ENCODE data around the gene AUTS2.
A peak's percentile ranks its signal among the peaks of the same experiment; 100 is the strongest.
"Not testable (repeated sequence)": the region's sequence is repeated elsewhere in the genome, so short reads cannot be mapped to it uniquely, and the experiment has no call there.

Gene AUTS2

DNA sequence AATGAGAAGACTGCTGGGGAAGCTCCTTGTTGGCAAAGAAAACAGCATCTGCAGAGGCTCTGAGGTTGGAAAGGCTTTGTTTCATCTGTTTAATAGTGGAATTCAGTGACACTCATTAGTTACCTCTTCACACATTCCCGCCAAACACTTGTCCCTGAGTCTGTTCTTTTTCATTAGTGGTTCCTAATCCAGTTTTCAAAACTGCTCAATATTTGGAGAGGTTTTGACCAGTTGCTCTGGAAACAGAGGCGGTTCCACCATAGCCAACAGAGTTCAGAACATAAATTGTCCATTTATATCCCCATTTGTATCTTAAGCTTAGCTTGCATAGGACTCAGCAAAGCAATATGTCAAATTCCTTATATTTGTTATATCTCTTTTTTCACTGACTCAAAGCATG lies 754.6 kb downstream of the AUTS2 start:
- no peak for DNase-seq (ENCODE audit: low spot score)

DNA sequence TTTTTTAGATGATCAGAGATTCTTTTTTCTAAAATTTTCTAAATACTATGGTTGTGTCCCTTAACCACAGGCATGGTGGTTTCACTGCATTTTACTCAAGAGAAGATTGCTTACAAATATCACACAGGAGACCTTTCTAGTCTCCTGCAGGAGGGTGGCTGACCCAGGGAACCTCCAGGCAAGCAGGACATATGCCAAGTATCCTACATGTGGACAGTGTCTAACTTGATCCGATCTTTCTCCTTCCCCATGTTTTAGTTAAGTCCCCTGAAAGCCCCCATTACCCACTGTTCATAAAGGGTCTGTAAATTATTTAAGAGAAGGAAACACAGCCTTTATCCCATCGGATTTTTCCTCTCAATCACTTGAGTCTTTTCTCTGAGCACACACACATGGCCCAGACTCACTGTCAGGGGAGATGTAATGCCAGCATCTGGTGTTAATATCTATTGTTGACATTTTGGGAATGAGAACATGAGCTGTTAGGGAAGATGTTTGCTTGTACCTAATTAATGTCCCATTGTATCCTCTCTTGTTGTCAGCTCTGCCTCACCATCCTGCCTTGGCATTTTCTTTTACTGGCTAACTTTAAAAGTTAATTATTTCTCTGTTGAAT lies 755.2 kb downstream of the AUTS2 start:
- DNase-seq (ENCODE audit: low spot score), result no peak

DNA sequence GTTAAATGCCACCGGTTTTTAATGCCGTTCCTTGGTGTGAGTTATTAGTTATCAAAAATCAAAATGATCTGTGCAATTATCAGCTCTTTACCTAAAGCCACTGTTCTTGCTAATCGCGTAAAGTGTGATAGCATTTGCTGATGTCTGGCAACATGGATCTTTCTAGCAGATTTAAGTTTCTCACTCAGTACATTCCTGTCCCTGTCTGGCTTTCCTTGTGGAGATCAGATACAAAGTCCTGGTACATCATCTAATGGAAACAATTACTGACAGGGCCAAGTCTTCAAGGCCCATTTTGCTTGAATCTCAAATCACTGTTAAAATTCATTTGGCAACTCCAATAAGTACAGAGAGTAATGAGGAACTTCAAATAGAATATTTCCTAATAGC lies 755.7 kb downstream of the AUTS2 start:
- no peak for DNase-seq (ENCODE audit: low spot score)

DNA sequence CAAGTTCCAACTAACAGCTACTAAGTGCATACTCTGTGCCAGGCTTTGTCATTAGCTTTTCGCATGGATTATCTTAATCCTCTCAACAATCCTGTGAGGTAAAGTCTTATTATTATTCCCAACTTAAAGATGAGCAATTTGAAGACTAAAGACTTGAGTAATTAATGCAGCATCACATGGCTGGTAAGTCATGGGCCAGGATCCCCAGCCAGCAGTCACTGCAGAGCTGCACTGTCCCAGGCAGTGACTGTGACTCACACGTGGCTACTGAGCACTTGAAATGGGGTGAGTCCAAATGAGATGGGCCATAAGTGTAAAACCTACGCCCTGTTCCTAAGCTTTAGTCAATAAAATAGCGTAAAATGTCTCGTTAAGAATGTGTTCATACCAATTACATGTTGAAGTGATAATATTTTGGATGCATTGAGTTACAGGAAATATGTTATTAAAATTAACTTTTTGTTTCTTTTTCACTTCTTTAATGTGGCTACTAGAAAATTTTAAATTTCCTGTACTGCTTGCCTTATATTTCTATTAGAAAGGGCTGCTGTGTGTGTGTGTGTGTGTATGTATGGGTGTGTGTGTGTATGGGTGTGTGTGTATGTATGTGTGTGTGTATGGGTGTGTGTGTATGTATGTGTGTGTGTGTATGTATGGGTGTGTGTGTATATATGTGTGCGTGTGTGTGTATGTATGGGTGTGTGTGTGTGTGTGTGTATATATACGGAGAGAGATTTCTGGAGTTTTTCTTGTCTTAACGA lies 756.3 kb downstream of the AUTS2 start:
- DNase-seq (ENCODE audit: low spot score), result no peak

DNA sequence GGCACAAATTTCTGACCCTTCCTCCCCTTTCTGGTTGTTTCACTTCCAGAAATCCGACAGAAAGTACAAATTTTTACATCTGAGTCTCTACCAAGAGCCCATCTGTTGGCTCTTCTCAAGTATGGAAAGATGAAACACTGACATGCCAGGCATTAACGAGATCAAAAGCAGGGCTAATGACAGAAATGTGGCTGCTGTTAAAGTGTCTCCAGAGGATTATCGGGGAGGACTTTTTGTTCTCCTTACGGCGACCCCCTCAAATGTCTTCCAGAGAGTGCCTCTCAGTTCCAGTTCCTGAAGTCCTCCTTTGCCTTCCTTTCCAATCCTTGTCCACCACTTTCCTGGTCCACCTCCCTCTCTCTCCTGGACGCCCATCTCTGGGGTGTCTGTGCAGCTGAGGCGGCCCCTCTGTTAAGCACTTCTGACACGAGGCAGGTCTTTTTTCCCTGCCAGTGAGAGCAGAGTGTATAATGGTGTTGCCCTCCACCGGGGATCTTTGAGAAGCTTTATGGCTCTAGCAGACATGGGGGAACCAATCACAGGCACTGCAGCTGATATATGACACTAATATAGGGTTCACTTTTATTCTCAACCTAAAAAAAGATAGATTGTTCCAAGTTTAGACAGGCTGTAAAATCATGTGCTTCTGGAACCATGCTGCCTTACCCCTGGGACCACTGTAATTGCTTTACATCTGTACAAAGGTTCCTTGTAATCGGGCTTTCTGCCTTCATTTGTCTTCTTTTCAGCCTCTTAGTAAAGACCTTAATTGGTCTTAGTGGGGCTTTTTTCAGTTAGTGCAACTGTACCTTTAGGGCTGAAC lies 757.1 kb downstream of the AUTS2 start:
- no peak for DNase-seq (ENCODE audit: low spot score)

DNA sequence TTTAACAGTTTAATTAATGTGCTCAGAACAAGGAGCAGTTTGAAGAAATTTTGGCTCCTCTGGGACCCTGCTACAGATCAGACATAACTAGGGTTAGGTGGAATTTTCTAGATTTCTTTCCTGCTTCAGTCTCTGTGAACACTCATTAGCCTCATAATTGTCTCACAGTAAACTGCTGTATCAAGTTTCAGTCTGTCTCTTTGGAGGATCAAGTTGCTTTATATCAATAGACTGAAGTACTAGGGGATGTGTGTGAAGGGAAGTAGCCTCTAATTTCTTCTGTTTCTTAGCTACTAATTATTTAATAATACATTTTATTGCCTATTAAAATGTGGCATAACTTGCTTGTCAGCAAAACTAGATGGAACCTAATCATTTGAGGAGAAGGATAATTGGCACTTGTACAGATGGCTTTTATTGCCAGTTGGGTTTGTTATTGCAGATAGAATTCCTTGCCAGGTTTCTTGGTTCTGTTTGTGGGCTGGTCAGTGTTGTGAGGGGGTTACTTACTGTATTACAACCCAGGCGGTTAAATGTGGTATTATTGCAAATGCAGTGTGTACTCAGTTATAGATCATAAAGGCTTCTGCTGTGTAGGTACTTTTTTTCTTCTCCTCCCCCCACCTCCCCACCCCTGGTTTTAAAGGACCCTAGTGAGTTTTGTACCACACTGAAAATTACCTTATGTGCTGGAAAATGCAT lies 758.0 kb downstream of the AUTS2 start:
- no peak for DNase-seq (ENCODE audit: low spot score)

DNA sequence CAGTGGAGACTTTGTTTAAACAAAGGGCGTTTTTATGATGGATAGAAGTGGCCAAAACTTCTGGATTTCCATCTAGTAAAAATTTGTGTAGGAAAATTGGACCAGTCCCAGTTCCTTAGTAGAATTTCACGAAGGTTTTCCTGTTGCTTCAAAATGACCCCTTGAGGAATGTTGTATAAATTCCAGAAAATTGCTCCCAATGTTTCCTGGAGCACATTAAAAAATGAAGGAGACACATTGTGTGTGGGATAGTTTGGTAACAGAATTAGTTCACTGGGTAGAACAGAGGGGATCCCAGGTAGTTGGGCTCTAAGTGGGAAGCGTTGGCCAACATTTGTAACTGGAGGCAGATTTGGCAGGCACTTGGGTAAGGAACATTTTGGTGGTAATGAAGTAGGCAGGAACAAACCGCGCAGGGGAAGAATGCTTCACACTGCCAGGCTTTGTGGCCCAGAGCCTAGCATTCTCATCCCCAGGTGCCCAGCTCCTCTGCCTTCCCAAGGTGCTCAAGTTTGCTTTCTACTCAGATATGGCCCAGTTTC lies 758.6 kb downstream of the AUTS2 start:
- no peak for DNase-seq (ENCODE audit: low spot score)

DNA sequence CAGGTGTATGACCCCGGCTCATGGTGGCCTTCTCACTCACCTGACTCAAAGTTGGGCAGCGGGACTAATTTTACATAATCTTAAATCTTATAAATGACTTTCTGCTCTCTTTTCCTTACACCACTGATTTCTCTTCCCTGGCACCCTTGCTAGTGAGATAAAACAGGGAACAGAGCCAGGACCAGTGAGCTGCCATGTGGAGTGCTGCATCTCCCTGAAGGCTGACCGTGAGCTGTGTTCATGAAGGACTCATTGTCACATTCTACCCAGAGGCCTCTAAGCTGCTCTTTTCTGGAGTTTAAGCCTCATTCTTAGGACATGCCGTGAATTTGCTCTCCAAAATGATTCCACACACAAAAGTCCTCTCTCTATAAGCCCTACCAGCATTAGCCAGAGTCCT lies 762.3 kb downstream of the AUTS2 start:
- DNase-seq (ENCODE audit: low spot score), result no peak

DNA sequence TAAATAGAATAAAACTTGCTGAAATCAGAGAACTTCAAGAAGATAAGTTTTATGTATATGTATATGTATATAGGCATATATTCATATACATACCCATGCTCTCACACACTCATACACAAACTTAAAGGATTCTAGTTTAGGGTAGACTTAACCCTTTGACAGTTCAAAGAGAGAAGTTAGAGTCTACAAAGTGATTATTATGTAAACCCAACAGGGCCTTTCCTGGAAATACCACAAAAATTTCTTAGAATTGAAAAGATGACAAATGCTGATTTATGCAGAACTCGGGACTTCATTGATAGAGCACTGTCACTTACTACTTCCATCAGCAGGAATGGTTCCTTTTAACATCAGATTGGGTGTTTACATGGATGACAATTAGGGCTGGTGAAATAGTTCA lies 763.5 kb downstream of the AUTS2 start:
- peak; percentile 25 for DNase-seq (ENCODE audit: low spot score)

DNA sequence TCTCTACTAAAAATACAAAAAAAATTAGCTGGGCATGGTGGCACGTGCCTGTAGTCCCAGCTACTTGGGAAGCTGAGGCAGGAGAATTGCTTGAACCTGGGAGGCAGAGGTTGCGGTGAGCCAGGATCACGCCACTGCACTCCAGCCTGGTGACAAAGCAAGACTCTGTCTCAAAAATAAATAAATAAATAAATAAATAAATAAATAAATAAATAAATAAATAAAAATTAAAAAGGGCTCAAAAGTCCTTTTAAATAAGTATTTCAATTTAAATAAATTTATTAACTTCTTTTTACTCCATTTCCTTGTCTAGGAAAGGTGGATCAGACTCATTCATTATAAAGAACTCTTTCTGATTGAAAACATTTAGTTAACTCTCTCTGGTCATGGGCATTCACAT lies 766.1 kb downstream of the AUTS2 start:
- DNase-seq (ENCODE audit: low spot score), result not testable (repeated sequence)

DNA sequence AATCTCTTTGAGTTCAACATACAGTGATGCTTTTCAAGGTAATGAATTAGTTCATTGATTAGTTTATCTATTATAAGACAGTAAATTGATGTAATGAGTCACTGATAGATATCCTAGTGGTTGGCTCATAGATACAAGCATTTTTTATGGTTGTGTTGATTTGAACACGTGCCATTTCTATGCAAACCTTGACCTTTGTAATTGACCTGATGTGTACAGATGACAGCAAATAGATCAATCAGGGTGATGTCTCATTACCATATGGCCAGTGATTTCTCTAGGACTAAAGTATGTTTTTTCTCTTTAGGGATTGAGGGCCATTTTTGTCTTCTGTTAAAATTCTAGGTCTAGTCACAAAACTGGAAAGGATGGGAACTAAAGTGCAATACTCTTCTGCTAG lies 773.4 kb downstream of the AUTS2 start:
- no peak for DNase-seq (ENCODE audit: low spot score)

DNA sequence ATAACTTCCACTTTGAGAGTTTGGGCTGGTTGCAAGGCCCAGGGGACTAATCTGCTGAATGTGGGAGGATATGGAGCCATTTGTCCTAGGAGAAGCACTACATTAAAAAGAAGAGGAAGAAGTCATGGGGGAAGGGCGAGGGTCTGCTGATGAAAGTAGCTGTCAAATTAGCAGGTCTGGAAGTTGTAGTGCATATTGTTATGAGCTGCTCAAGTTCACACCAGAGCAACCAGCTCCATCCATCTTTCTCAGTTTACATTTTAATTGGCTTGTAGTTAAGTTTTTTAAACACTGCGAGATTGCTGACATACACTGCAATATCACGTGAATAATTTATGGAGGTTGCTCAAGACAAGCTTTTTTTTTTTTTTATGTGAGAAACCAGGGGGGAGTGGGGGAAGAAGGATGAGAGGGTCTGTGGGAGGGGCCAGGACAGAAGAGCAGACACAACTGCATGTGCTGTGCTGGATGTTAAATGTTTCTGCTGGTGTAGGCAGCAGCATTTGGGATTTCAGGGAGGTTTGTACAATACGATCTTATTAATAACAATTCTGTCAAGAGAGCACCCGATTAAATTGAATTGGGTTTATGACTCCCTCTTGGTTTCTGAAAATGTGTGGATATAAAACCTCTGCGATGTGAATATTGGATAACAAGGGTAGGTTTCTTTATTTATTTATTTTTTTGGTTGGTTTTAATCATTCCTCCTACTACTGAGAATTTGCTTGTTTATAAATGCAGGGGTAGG lies 774.7 kb downstream of the AUTS2 start:
- DNase-seq (ENCODE audit: low spot score), result no peak

DNA sequence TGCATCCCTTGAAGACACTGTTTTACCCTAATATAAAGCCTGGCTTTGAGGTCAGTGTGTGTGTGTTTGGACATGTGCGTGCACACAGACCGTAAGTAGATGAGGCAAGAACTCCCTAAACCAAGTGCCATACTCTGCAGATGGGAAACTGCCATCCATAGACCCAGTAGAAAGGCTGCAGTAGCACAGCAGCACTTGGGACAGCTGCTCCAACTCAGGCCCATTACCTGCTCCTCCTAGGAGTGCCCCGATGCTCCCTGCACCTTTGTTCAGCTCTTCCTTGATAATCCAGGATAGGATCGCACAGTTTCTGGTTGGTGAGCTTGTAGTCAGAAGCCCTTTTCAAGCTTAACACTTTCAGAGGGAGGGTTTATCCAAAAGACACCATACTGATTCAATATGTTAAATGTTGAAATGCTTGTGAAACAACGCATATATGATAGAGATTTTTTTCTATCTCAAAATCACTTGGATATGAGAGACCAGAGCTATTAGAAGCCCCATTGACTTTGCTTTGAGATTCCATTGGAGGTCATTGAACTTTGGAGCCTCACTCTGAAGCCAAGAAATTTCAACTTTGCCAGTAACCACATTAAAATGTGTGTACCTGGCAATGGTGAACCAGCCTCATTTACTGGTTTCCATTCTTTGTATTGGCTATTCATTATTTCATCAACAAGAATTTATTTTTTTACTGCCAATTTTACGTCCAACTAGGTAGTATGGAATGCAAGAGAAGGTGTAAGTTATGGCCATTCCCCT lies 776.7 kb downstream of the AUTS2 start:
- no peak for DNase-seq (ENCODE audit: low spot score)

DNA sequence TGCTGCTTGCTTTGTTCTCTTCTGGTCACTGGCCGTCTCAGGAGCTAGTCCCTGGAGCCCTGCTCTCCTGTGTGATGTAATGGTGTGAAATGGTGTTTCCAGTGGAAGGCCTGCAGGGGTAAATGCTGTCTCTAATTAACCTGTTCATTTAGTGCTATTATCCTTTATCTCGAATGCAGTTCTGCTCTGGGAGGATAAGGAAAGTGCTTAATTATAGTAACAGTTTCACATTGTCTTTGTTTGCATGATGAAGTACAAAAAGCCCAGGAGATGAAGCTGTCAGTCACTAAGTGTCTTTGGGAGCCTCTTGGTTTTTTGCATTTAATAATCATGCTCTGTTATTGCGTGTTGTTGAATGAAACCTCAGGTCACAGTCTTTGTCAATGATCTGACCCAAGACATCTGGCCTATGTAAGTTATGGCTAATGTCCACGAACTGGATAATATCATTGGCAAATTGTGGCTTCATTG lies 778.3 kb downstream of the AUTS2 start:
- no peak for DNase-seq (ENCODE audit: low spot score)

DNA sequence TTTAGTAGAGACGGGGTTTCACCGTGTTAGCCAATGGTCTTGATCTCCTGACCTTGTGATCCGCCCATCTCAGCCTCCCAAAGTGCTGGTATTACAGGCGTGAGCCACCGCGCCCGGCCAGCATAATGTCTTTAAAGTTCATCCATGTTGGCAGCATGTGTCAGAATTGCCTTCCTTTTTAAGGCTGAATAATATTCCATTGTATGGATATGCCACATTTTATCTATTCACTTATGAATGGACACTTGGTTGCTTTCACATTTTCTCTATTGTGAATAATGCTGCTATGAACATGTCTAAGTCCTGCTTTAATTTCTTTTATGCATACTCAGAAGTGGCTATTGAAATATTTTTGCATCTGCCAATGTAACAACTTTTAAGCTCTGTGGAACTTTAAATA lies 779.7 kb downstream of the AUTS2 start:
- no peak for DNase-seq (ENCODE audit: low spot score)

DNA sequence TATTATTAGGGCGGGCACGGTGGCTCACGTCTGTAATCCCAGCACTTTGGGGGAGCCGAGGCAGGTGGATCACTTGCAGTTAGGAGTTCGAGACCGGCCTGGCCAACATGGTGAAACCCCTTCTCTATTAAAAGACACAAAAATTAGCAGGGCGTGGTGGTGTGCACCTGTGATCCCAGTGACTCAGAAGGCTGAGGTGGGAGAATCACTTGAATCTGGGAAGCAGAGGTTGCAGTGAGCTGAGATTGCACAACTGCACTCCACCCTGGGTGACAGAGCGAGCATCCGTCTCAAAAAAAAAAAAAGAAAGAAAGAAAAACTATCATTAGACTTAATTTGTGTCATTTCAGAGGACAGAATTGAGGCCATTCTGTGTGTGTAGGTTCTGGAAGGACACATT lies 780.9 kb downstream of the AUTS2 start:
- no peak for DNase-seq (ENCODE audit: low spot score)

DNA sequence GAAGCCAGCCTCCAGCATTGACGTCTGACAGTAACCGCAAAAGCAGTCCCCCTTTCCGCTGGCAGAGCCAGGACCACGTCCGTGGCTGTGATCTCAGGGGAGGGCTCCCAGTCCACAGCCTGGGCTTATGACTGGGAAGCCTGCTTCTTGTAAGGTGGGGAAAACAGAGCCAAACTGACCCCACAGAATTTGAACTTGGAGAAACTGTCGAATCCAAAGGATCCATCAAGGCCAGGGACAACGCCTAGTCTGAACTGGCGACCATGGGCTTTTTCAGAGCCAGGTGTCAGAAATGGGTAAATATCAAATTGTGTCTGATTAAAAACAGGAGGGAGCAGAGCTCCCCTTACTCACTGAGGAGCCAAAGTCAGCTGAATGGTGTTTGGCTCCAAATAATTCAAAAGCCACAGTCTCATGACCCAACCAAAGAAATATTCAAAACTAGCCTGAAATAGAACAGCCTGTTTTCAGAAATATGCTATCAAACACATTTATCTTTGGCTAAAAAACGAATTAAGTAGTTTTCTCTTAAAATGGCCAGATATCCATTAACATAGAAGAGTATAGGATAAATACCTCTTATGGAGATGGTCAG lies 782.2 kb downstream of the AUTS2 start:
- no peak for DNase-seq (ENCODE audit: low spot score)

DNA sequence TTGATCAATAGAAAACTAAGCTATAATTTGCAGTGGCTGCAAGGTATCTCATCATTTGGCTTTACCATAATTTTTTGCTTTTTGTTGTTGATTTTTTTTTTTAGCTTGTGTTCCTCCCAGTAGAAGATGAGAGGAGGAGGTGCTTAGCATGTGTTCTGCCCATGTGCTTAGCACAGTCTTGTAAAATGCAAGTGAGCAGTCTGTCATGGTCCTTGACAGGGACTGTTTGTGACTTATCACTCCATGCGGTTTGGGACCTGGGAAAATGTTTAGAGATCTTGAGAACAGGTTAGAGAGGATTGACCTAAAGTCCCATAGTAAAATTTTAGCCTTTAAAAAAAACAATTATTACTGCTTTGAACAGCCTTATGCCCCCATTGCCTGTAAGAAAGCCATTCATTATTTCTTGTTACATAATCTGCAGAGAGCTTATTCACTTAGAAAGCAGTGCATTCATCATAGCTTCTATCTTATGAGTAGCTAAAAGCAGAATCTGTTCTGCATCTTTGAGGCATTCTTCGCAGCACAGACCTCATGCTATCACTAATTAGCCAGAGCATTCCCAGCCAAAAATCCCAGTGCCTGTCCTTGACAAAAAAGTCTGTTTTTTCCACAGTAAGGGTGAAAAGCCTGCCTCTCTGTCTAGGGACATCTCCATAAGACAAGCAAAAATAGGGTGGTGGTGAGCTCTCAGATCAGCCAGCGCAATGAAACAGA lies 784.9 kb downstream of the AUTS2 start:
- no peak for DNase-seq (ENCODE audit: low spot score)

DNA sequence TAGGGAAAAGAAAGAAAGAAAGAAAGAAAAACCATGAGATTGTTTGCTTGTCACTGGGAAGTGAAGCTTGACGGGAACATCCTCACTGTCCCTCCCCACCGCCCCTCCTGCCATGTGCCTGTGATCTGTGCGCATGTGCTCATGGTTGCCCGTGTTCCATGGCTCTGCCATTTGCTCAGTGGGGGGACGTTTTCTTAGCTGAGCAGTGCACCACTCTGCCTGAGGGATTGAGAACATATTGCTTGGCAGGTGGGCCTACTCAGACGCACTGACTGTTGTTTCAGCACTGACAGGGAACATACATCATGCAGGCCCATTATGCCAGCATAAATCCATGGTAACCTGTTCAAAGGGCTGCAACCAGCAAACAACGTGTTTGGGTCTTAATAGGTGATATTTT lies 785.7 kb downstream of the AUTS2 start:
- no peak for DNase-seq (ENCODE audit: low spot score)

DNA sequence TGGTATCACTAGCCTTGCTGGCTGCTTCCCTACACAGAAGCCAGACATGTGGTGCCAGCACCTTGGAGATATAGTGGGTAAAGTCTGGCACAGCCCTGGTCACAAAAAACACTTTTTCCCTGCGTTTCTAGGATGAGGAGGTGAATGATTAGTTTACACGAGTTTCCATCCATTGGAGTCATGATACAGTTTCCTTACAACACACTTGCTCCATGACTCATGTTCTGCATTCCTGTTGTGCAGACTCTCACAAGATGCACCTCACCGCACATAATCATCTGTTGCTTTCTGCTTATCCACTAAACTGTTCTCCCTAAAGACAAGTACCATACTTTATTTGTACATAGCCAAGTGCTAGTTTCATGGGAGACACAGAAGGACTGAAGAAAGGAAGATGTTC lies 786.6 kb downstream of the AUTS2 start:
- no peak for DNase-seq (ENCODE audit: low spot score)
